Common myeloid progenitor, CD34-positive (primary cell): ENCODE results near the gene ARSK.

Source experiments
- CTCF ChIA-PET: fragments of 350-600 bp; sonication (Branson Sonifier 250); formaldehyde crosslinking; loops from one replicate; lab custom pipeline; 2021; ENCODE audit warnings: antibody characterized with exemption; lab: Charles Lee
- POLR2A ChIA-PET: fragments of 350-600 bp; sonication (Branson Sonifier 250); formaldehyde crosslinking; loops from one replicate; lab custom pipeline; 2021; ENCODE audit warnings: antibody characterized with exemption; lab: Charles Lee
- DNase-seq, 3 donors: peaks; one replicate each; pipeline versions ENCODE4 v3.0.0 to v3.0.0-alpha.2; 2013
- H3K27ac ChIP-seq, 2 experiments: 1 replicate in 1 of 2; 2 replicates in 1 of 2; pipeline ENCODE4 v1.7.0; 2013; ENCODE audit warnings: inconsistent platforms in 2 of 2, low read length in 2 of 2, mild to moderate bottlenecking in 2 of 2, low read depth in 1 of 2, moderate library complexity in 1 of 2; ENCODE audit not compliant: severe bottlenecking in 2 of 2, insufficient read depth in 1 of 2, poor library complexity in 1 of 2
- H3K27me3 ChIP-seq, 5 experiments: replicated peaks in 2 of 5; 1 replicate in 3 of 5; 2 replicates in 2 of 5; pipeline versions ENCODE4 v1.6.1 to v1.7.0; 2013; ENCODE audit warnings: low read length in 4 of 5, mild to moderate bottlenecking in 2 of 5, moderate library complexity in 2 of 5, inconsistent platforms in 1 of 5; ENCODE audit not compliant: insufficient read depth in 5 of 5, control insufficient read depth in 4 of 5
- H3K36me3 ChIP-seq, 4 experiments: 1 replicate in 2 of 4; 2 replicates in 2 of 4; pipeline versions ENCODE4 v1.6.1 to v1.7.0; 2013; ENCODE audit warnings: low read length in 3 of 4, control low read depth in 1 of 4, mild to moderate bottlenecking in 1 of 4; ENCODE audit not compliant: control insufficient read depth in 4 of 4, insufficient read depth in 4 of 4
- H3K4me1 ChIP-seq, 4 experiments: 1 replicate in 3 of 4; 2 replicates in 1 of 4; pipeline versions ENCODE4 v1.6.1 to v1.7.1; 2013; ENCODE audit warnings: low read length in 3 of 4, mild to moderate bottlenecking in 3 of 4, control low read depth in 1 of 4, inconsistent platforms in 1 of 4, moderate library complexity in 1 of 4; ENCODE audit not compliant: control insufficient read depth in 4 of 4, insufficient read depth in 4 of 4; ENCODE audit errors: control extremely low read depth in 1 of 4
- H3K4me3 ChIP-seq, 7 experiments: 1 replicate in 4 of 7; 2 replicates in 3 of 7; pipeline versions ENCODE4 v1.5.1 to v1.7.0; 2013; ENCODE audit warnings: mild to moderate bottlenecking in 7 of 7, low read length in 6 of 7, moderate library complexity in 6 of 7, inconsistent platforms in 2 of 7, low read depth in 2 of 7, control low read depth in 1 of 7; ENCODE audit not compliant: insufficient read depth in 4 of 7, control insufficient read depth in 1 of 7; ENCODE audit errors: extremely low read depth in 1 of 7
- H3K9me3 ChIP-seq, 5 experiments: 1 replicate in 4 of 5; 2 replicates in 1 of 5; pipeline versions ENCODE4 v1.6.1 to v1.7.1; 2013; ENCODE audit warnings: low read length in 4 of 5, mild to moderate bottlenecking in 2 of 5, inconsistent platforms in 1 of 5, low read depth in 1 of 5, moderate library complexity in 1 of 5; ENCODE audit not compliant: control insufficient read depth in 4 of 5, insufficient read depth in 2 of 5; ENCODE audit errors: control extremely low read depth in 1 of 5
- WGBS: methylation state at CpG from one replicate; pipeline ENCODE4 v1.1.5; 2013; ENCODE audit not compliant: insufficient coverage; 5-methylcytosine and 5-hydroxymethylcytosine counted together

The ARSK gene

GRCh38 chr5:95619514-95620029, 64.7 kb downstream of the ARSK start:
- POLR2A ChIA-PET: interaction anchor here (1.3 kb wide), 1 partner anchor 65 kb away, joined by 4 read pairs; the partner anchor contains the start of genes ARSK and SKIC3
- Histone ChIP-seq H3K9me3 (no peaks in the 10 kb centered on the region), H3K27me3 (peaks cover 0 to 3% (median 0%) of the 10 kb centered on the region in 5 experiments), H3K4me1 (peaks cover 11 to 45% (median 37%) of the 10 kb centered on the region in 4 experiments), H3K4me3 (peak overlapping the region; percentile 41 to 77 (median 60)), H3K36me3 (no peaks in the 10 kb centered on the region), H3K27ac (no peak overlapping the region)
- peak in 2 of 3 donors; percentile 17 to 52 for DNase-seq
- CTCF ChIA-PET: no interaction called here
- WGBS: 2% methylated on average over 18 of the region's 19 CpGs

- ChIA-PET POLR2A (interaction anchor here (0.6 to 1.3 kb wide), 3 partner anchors 27 to 78 kb away, joined by 3 to 4 read pairs (median 4); partner anchors contain the start of genes ARSK, RFESD and SKIC3), CTCF (no interaction called here)
- Histone ChIP-seq H3K27ac (no peak within 1 kb of the TSS), H3K4me3 (peak within 1 kb of the TSS; percentile 41 to 77 (median 60)), H3K36me3 (no peaks in the 10 kb centered on the region), H3K27me3 (peaks cover 0 to 3% (median 0%) of the 10 kb centered on the region in 5 experiments), H3K9me3 (no peaks in the 10 kb centered on the region), H3K4me1 (peaks cover 11 to 45% (median 37%) of the 10 kb centered on the region in 4 experiments)
- peak; percentile 61 to 96 (median 92) for DNase-seq
- 0% methylated on average over 82 of the region's 85 CpGs for WGBS
Observed at GRCh38 chr5:95620030-95620869, 65.3 kb downstream of the ARSK start, which contains the start of gene GPR150. Gene GPR150, plus strand, starts transcription at chr5:95620087. Its CDS starts 189 bp downstream, at chr5:95620276.

- ChIA-PET CTCF (interaction anchor here (2.9 kb wide), 1 partner anchor 23 kb away, joined by 16 read pairs; no protein-coding TSS in a partner anchor), POLR2A (interaction anchor here (0.8 kb wide), 1 partner anchor 77 kb away, joined by 3 read pairs; no protein-coding TSS in a partner anchor)
- peak overlapping the region; percentile 2 to 77 (median 60) for H3K4me3 ChIP-seq
- peaks cover 11 to 45% (median 37%) of the 10 kb centered on the region in 4 experiments for H3K4me1 ChIP-seq
- WGBS: 3% methylated on average over 57 of the region's 92 CpGs
- DNase-seq: peak in 2 of 3 donors; percentile 53 to 69
- H3K27ac ChIP-seq: no peak overlapping the region
- H3K9me3 ChIP-seq: no peaks in the 10 kb centered on the region
- H3K27me3 ChIP-seq: peaks cover 0 to 3% (median 0%) of the 10 kb centered on the region in 5 experiments
- H3K36me3 ChIP-seq: no peaks in the 10 kb centered on the region
Observed at GRCh38 chr5:95620870-95621838, 66.3 kb downstream of the ARSK start.

GRCh38 chr5:95621839-95622629, 67.1 kb downstream of the ARSK start:
- Histone ChIP-seq H3K27ac (no peak overlapping the region), H3K4me3 (peak overlapping the region in 5 of 7 experiments; percentile 28 to 77 (median 38)), H3K4me1 (peaks cover 11 to 45% (median 37%) of the 10 kb centered on the region in 4 experiments), H3K36me3 (no peaks in the 10 kb centered on the region), H3K27me3 (peaks cover 0 to 3% (median 0%) of the 10 kb centered on the region in 5 experiments), H3K9me3 (no peaks in the 10 kb centered on the region)
- DNase-seq: peak in 2 of 3 donors; percentile 87 to 91
- WGBS: 20% methylated on average over 5 of the region's 8 CpGs
- ChIA-PET CTCF (interaction anchor here (0.7 to 2.9 kb wide), 11 partner anchors 9 to 236 kb away, joined by 3 to 16 read pairs (median 4); partner anchors contain the start of gene RFESD), POLR2A (no interaction called here)

GRCh38 chr5:95623706-95624105, 68.8 kb downstream of the ARSK start:
- H3K27ac ChIP-seq: no peak overlapping the region

More at GRCh38 chr5:95623706-95624105, 68.8 kb downstream of the ARSK start:
- WGBS: 100% methylated on average over 3 of the region's 5 CpGs
- Histone ChIP-seq H3K36me3 (no peaks in the 10 kb centered on the region), H3K4me3 (no peak overlapping the region), H3K4me1 (peaks cover 11 to 44% (median 37%) of the 10 kb centered on the region in 4 experiments), H3K9me3 (no peaks in the 10 kb centered on the region), H3K27me3 (peaks cover 0 to 3% (median 0%) of the 10 kb centered on the region in 5 experiments)
- DNase-seq: no peak
- CTCF ChIA-PET: interaction anchor here (1.0 to 2.9 kb wide), 4 partner anchors 8 to 21 kb away, joined by 3 to 16 read pairs (median 10); no protein-coding TSS in a partner anchor
- POLR2A ChIA-PET: no interaction called here
